ENCODE measurements around the gene RPEL1. TPM values are rescaled to one million over a fixed set of nuclear protein-coding genes. Genes with fewer than 3 reads are reported as not detected.
A peak's percentile ranks its signal among the peaks of the same experiment; 100 is the strongest.
"Not testable (repeated sequence)": the region's sequence is repeated elsewhere in the genome, so short reads cannot be mapped to it uniquely, and the experiment has no call there.

RPEL1 gene
- total RNA-seq, 1 donor from 2014 or later = not detected

DNA sequence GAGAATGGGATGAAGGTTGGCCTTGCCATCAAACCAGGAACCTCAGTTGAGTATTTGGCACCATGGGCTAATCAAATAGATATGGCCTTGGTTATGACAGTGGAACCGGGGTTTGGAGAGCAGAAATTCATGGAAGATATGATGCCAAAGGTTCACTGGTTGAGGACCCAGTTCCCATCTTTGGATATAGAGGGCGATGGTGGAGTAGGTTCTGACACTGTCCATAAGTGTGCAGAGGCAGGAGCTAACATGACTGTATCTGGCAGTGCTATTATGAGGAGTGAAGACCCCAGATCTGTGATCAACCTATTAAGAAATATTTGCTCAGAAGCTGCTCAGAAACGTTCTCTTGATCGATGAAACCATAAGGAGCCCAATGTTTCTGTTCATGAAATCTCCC is 637 bp downstream of the RPEL1 start:
- no peak overlapping the region for H3K27ac Mint-ChIP-seq
- no peak overlapping the region for H3K4me3 Mint-ChIP-seq
- peaks cover 14% of the 10 kb centered on the region for H3K4me1 Mint-ChIP-seq
- peaks cover 19% of the 10 kb centered on the region for H3K27me3 Mint-ChIP-seq
- intact Hi-C loops (cut with micrococcal nuclease) = loop anchor here (10.0 kb wide), 1 partner anchor 152 kb away; no protein-coding TSS in a partner anchor
- H3K36me3 Mint-ChIP-seq (ENCODE audit: low read depth) = peaks cover 2% of the 10 kb centered on the region
- DNase-seq = no peak
- H3K9me3 Mint-ChIP-seq = peaks cover 3% of the 10 kb centered on the region

DNA sequence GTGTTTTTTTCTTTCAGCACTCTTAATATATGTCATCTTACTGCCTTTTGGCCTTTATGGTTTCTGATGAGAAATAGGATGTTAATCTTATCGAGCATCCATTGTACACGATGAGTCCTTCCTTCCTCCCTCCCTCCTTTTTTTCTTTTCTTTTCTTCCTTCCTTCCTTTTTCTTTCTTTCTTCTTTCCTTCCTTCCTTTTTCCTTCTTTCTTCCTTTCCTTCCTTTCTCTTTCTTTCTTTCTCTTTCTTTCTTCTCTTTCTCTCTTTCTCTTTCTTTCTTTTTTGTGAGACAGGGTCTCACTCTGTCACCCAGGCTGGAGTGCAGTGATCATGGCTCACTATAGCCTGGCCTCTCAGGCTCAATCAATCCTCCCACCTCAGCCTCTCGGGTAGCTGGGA is 8.4 kb downstream of the RPEL1 start:
- Mint-ChIP-seq H3K4me1 (peaks cover 8% of the 10 kb centered on the region), H3K27ac (no peak overlapping the region), H3K36me3 (ENCODE audit: low read depth) (peaks cover 3% of the 10 kb centered on the region), H3K4me3 (no peak overlapping the region), H3K27me3 (peaks cover 4% of the 10 kb centered on the region), H3K9me3 (peaks cover 8% of the 10 kb centered on the region)
- intact Hi-C loops (cut with micrococcal nuclease) = no loop called here
- DNase-seq = no peak

DNA sequence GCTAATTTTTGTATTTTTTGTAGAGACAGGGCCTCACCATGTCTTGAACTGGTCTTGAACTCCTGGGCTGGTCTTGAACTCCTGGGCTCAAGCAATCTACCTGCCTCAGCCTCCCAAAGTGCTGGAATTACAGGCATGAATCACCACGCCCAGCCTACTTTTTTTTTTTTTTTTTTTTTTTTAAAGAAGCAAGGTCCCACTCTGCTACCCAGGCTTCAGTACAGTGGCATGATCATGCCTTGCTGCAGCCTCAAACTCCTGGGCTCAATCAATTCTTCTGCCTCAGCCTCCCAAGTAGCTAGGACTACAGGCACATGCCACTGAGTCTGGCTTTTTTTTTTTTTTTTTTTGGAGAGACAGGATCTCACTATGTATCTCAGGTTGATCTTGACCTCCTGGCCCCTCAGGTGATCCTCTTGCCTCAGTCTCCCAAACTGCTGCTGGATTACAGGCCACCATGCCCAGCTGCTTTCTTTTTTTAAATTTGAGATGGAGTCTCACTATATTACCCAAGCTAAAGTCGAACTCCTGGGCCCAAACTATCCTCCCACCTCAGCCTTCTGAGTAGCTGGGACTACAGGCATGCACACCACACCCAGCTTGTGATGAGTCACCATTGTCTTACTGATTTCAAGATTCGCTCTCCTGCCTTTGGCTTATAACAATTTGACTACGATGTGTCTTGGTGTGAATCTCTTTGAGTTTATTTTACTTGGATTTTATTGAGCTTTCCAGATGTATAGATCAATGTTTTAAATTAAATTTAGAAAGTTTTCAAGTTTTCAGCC is 9.0 kb downstream of the RPEL1 start:
- H3K4me1 Mint-ChIP-seq = peaks cover 8% of the 10 kb centered on the region
- no peak overlapping the region for H3K4me3 Mint-ChIP-seq
- no peak overlapping the region for H3K27ac Mint-ChIP-seq
- peaks cover 4% of the 10 kb centered on the region for H3K27me3 Mint-ChIP-seq
- H3K36me3 Mint-ChIP-seq (ENCODE audit: low read depth) = peaks cover 3% of the 10 kb centered on the region
- peaks cover 12% of the 10 kb centered on the region for H3K9me3 Mint-ChIP-seq
- DNase-seq = no peak
- intact Hi-C loops (cut with micrococcal nuclease) = no loop called here

DNA sequence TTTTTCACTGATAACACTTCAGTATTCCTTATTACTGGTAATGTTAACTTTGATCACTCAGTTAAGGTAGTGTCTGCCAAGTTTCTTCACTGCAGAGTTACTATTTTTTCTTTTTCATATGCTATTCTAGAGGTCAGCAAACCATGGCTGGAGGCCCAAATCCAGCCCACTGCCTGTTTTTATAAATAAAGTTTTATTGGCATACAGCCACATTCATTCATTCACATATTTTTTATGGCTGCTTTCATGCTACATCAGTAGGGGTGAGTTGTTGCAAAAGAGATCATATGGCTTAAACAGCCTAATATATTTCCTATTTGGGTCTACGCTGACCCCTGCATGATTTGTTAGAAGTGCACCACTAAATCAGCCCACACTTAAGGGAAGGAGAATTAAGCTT is 10.9 kb downstream of the RPEL1 start:
- Mint-ChIP-seq H3K4me3 (no peak overlapping the region), H3K27me3 (peaks cover 1% of the 10 kb centered on the region), H3K4me1 (peaks cover 3% of the 10 kb centered on the region), H3K36me3 (ENCODE audit: low read depth) (no peaks in the 10 kb centered on the region), H3K9me3 (peaks cover 19% of the 10 kb centered on the region), H3K27ac (no peak overlapping the region)
- no peak for DNase-seq
- intact Hi-C loops (cut with micrococcal nuclease) = no loop called here

DNA sequence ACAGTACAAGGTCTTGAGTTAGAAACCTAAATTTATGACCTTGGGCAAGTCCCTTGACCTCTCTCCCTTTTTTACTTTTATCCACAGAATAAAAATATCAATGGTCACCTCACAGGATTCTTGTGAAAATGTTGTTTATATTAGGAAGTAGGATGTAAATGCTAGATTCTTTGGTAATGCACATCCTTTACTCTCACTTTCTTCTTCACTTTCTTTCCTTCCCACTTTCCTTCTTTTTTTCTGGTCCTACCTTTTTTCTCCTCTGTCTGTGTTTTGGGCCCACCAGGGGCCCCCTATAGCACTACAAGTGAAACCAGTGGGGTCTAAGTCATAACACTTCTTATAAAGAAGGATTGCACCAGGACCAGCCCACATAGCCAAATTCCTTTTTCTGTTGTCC is 12.1 kb downstream of the RPEL1 start:
- peaks cover 23% of the 10 kb centered on the region for H3K9me3 Mint-ChIP-seq
- H3K4me3 Mint-ChIP-seq = no peak overlapping the region
- intact Hi-C loops (cut with micrococcal nuclease) = no loop called here
- H3K36me3 Mint-ChIP-seq (ENCODE audit: low read depth) = no peaks in the 10 kb centered on the region
- no peak for DNase-seq
- H3K27ac Mint-ChIP-seq = no peak overlapping the region
- peaks cover 1% of the 10 kb centered on the region for H3K27me3 Mint-ChIP-seq
- peaks cover 3% of the 10 kb centered on the region for H3K4me1 Mint-ChIP-seq

DNA sequence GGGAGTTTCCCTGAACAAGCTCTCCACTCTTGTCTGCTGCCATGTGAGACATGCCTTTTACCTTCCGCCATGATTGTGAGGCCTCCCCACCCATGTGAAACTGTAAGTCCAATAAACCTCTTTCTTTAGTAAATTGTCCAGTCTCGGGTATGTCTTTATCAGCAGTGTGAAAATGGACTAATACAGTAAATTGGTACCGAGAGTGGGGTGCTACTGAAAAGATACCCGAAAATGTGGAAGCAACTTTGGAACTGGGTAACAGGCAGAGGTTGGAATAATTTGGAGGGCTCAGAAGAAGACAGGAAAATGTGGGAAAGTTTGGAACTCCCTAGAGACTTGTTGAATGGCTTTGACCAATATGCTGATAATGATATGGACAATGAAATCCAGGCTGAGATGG is 13.2 kb downstream of the RPEL1 start:
- not testable (repeated sequence) for H3K27ac Mint-ChIP-seq

DNA sequence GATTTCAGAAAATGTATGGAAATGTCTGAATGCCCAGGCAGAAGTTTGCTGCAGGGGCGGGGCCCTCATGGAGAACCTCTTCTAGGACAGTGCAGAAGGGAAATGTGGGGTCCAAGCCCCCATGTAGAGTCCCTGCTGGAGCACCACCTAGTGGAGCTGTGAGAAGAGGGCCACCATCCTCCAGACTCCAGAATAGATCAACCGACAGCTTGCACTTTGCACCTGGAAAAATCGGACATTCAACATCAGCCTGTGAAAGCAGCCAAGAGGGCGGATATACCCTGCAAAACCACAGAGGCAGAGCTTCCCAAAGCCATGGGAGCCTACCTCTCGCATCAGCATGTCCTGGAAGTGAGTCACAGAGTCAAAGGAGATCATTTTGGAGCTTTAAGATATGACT is 14.3 kb downstream of the RPEL1 start:
- Mint-ChIP-seq H3K4me3 (no peak overlapping the region), H3K36me3 (ENCODE audit: low read depth) (no peaks in the 10 kb centered on the region), H3K27me3 (peaks cover 5% of the 10 kb centered on the region), H3K4me1 (peaks cover under 1% of the 10 kb centered on the region), H3K9me3 (peaks cover 26% of the 10 kb centered on the region), H3K27ac (no peak overlapping the region)
- DNase-seq = no peak
- intact Hi-C loops (cut with micrococcal nuclease) = no loop called here

More for the DNA sequence above, 13.2 kb downstream of the RPEL1 start:
- H3K4me1 Mint-ChIP-seq; H3K4me3 Mint-ChIP-seq; H3K36me3 Mint-ChIP-seq (ENCODE audit: low read depth); intact Hi-C loops (cut with micrococcal nuclease); H3K27me3 Mint-ChIP-seq; DNase-seq: not testable (repeated sequence)
- peaks cover 23% of the 10 kb centered on the region for H3K9me3 Mint-ChIP-seq

DNA sequence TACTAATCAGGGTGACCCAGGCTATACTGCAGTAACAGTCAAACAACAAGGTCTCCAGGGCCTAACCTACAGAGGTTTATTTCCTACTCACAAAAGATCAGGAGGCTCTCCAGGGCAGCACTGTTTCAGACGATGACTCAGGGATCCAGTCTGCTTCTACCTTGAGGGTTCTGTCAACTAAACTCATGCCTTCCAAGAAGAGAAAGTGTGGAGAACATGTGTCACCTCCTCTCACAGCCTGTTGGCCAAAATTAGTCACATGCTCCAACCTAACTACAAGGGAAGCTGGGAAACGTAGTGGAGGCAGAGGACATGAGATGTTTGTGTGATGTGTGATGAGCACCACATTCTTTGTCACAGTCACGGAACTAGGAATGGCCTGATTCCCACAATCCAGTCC is 16.5 kb downstream of the RPEL1 start:
- Mint-ChIP-seq H3K27ac (no peak overlapping the region), H3K4me3 (no peak overlapping the region), H3K36me3 (ENCODE audit: low read depth) (no peaks in the 10 kb centered on the region), H3K27me3 (peaks cover 16% of the 10 kb centered on the region), H3K9me3 (peaks cover 31% of the 10 kb centered on the region), H3K4me1 (no peaks in the 10 kb centered on the region)
- DNase-seq = no peak
- intact Hi-C loops (cut with micrococcal nuclease) = no loop called here

DNA sequence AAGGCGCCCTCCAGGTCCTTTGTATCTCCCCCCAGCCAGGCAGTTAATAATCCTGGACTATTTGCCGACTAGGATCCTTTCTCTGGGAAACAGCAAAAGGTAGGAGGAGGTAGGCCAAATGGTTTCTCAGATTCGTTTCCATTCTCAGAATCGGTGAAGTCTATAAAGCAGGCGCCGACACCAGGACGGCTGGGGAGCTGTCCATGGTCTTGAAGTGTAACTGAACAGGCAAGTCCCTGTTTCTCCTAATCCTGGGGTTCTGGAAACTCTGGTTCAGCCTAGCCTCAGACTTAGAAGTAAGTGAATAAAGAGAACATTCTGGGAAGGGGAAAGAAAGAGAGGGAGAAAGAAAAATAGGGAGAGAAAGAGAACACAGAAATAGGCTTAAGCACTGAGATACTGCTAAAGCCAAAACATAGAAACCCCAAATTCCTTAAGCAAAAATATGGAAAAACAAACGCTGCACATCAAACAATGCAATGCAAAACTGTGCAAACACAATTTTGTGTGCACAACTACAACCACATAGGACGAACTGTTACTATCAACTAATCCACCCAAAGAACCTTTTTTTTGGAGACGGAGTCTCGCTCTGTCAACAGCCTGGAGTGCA is 20.1 kb downstream of the RPEL1 start:
- Mint-ChIP-seq H3K27ac (no peak overlapping the region), H3K4me3 (no peak overlapping the region), H3K4me1 (no peaks in the 10 kb centered on the region), H3K27me3 (peaks cover 25% of the 10 kb centered on the region), H3K36me3 (ENCODE audit: low read depth) (no peaks in the 10 kb centered on the region), H3K9me3 (peaks cover 17% of the 10 kb centered on the region)
- intact Hi-C loops (cut with micrococcal nuclease) = no loop called here
- peak; percentile 87 for DNase-seq

DNA sequence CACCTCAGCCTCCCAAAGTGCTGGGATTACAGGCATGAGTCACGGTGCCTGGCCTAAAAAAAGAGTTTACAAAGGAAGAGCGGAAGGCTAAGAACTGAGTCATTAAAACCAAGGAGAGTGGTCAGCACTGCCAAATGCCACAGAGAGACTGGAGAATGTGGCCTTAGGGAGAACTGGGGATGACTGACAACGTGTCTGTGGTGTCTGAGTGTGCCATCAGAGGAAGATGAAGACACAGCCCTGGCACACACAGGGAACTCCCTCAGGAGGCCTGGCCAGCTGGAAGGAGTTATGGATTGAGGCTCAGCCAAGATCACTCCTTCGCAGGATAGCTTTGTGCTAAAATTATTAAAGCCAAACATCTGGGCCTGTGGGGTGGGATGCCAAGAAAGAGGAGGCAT is 27.4 kb downstream of the RPEL1 start:
- Mint-ChIP-seq H3K4me3 (no peak overlapping the region), H3K36me3 (ENCODE audit: low read depth) (no peaks in the 10 kb centered on the region), H3K27me3 (peaks cover 38% of the 10 kb centered on the region), H3K9me3 (no peaks in the 10 kb centered on the region), H3K4me1 (peaks cover 5% of the 10 kb centered on the region), H3K27ac (no peak overlapping the region)
- intact Hi-C loops (cut with micrococcal nuclease) = no loop called here
- DNase-seq = no peak

DNA sequence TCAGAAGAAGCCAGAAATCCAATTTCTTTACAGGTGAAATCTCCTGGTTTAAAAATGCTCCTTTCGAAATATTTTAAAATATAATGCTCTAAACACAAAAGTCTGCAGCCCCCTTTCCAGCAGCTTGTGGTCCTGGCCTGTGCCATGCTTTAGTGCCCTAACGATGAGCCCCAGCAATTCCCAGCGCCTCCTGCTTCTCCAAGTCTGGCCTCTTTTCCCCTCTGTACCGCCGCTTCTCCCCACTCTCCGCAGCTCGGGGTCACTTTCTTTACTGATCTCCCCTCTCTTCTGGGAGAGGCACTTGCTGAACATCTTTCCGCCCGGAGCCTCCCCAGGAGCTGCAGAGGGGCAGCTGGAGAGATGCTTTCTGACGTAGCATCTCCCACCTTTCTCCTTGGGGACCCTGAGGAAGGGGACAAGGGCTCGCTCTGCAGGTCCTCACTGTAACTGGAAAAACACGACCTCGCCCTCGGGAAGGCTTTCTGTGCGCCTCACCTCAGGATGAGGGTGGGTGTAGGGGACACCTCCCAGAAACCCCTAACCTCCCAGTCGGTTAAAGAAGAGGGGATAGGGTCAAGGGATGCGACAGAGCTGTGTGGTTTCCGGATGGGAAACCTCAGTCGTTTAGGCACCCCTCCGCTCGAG is 30.7 kb downstream of the RPEL1 start:
- Mint-ChIP-seq H3K27me3 (peaks cover 58% of the 10 kb centered on the region), H3K36me3 (ENCODE audit: low read depth) (peaks cover 2% of the 10 kb centered on the region), H3K4me1 (peaks cover 8% of the 10 kb centered on the region), H3K4me3 (peak overlapping the region; percentile 66), H3K27ac (no peak overlapping the region), H3K9me3 (peaks cover 9% of the 10 kb centered on the region)
- DNase-seq = no peak
- intact Hi-C loops (cut with micrococcal nuclease) = no loop called here

DNA sequence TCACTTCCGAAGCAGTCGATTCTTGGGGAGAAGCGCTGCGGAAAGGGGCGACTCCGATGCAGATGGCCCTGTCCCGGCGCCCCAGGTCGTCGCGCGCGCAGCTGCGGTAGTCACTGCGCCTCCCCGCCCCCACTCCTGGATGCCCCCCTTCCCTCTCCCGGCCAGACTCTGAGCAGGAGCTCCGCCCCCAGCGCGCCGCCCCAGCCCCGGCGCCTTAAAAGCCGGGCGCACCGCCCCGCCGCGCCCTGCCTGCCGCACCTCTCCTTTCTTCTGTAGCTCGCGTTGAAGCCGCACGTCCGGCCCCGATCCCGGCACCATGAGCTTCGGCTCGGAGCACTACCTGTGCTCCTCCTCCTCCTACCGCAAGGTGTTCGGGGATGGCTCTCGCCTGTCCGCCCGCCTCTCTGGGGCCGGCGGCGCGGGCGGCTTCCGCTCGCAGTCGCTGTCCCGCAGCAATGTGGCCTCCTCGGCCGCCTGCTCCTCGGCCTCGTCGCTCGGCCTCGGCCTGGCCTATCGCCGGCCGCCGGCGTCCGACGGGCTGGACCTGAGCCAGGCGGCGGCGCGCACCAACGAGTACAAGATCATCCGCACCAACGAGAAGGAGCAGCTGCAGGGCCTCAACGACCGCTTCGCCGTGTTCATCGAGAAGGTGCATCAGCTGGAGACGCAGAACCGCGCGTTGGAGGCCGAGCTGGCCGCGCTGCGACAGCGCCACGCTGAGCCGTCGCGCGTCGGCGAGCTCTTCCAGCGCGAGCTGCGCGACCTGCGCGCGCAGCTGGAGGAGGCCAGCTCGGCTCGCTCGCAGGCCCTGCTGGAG is 31.4 kb downstream of the RPEL1 start, which contains the start of gene INA:
Gene INA (plus strand): TSS at position 243 of the 817 bp plus-strand sequence. CDS start 74 bp downstream, at position 317.
- Mint-ChIP-seq H3K4me1 (peaks cover 10% of the 10 kb centered on the region), H3K36me3 (ENCODE audit: low read depth) (peaks cover 2% of the 10 kb centered on the region), H3K9me3 (peaks cover 9% of the 10 kb centered on the region), H3K4me3 (peak within 1 kb of the TSS; percentile 66), H3K27ac (no peak within 1 kb of the TSS), H3K27me3 (peaks cover 62% of the 10 kb centered on the region)
- peak; percentile 75 for DNase-seq
- intact Hi-C loops (cut with micrococcal nuclease) = no loop called here

DNA sequence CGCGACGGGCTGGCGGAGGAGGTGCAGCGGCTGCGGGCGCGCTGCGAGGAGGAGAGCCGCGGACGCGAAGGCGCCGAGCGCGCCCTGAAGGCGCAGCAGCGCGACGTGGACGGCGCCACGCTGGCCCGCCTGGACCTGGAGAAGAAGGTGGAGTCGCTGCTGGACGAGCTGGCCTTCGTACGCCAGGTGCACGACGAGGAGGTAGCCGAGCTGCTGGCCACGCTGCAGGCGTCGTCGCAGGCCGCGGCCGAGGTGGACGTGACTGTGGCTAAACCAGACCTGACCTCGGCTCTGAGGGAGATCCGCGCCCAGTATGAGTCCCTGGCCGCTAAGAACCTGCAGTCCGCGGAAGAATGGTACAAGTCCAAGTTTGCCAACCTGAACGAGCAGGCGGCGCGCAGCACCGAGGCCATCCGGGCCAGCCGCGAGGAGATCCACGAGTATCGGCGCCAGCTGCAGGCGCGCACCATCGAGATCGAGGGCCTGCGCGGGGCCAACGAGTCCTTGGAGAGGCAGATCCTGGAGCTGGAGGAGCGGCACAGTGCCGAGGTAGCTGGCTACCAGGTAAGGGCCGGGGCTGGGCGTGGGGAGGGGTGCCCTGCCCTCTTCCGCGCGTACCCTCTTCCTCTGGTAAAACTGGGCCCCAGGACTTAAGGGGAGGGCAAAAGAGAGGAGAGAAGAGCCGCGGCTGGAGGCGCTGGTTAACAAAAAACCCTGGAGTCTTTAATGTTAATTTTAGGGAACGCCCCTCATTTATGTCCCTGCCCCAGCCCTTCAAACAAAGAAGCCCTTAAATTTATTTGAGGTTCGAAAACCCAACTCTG is 32.2 kb downstream of the RPEL1 start:
- peaks cover 10% of the 10 kb centered on the region for H3K4me1 Mint-ChIP-seq
- peak overlapping the region; percentile 66 for H3K4me3 Mint-ChIP-seq
- peaks cover 67% of the 10 kb centered on the region for H3K27me3 Mint-ChIP-seq
- H3K9me3 Mint-ChIP-seq = peaks cover 9% of the 10 kb centered on the region
- no peak for DNase-seq
- peaks cover 2% of the 10 kb centered on the region for H3K36me3 Mint-ChIP-seq (ENCODE audit: low read depth)
- intact Hi-C loops (cut with micrococcal nuclease) = no loop called here
- no peak overlapping the region for H3K27ac Mint-ChIP-seq
